GM12878 (cell line): ENCODE results near the gene SLU7. TPM values are rescaled to one million over a fixed set of nuclear protein-coding genes. Genes with fewer than 3 reads are reported as not detected.
A peak's percentile ranks its signal among the peaks of the same experiment; 100 is the strongest.

ENCODE experiments used
- ATAC-seq: fragments of 200-7000 bp; cut with Tn5 transposase; 3 replicates; pipeline ENCODE4 v1.9.1; 2020; ENCODE audit warnings: mild to moderate bottlenecking, moderate library complexity
- BruUV-seq: library from RNA; stranded (reverse); fragments of 400-500 nt; replicated peaks from 2 replicates; lab custom pipeline; 2021; lab: Mats Ljungman, UMichigan
- CTCF ChIA-PET: fragments of 300-600 bp; sonication (Branson Sonifier 250); formaldehyde crosslinking; extraction: SDS; loops from one replicate; lab custom pipeline; 2021; ENCODE audit warnings: inconsistent platforms; lab: Yijun Ruan, JAX
- POLR2A ChIA-PET: fragments of 350-600 bp; formaldehyde crosslinking; extraction: SDS; loops from one replicate; lab custom pipeline; 2021; ENCODE audit warnings: inconsistent platforms; lab: Charles Lee
- RAD21 ChIA-PET: fragments of 300-600 bp; sonication (Branson Sonifier 250); formaldehyde crosslinking; loops from one replicate; lab custom pipeline; 2023; ENCODE audit warnings: antibody characterized with exemption; ENCODE audit not compliant: unreplicated experiment; lab: Charles Lee
- SMC1A ChIA-PET: fragments of 300-600 bp; sonication (Branson Sonifier 250); formaldehyde crosslinking; loops from one replicate; lab custom pipeline; 2023; ENCODE audit not compliant: unreplicated experiment, uncharacterized antibody; lab: Charles Lee
- DNase-seq: peaks from one replicate; pipeline ENCODE4 v3.0.0-alpha.2; 2011; ENCODE audit warnings: low read depth, low spot score
- FAIRE-seq: peaks from 3 replicates; lab custom pipeline; 2011; peaks lifted over from hg19 to GRCh38; lab: Jason Lieb, UNC
- H2AFZ ChIP-seq: 2 replicates; pipeline ENCODE4 v1.6.0; 2011; ENCODE audit warnings: low read depth, low read length, control low read depth; ENCODE audit not compliant: control insufficient read depth
- H3K27ac ChIP-seq: 2 replicates; pipeline ENCODE4 v1.5.1; 2011; ENCODE audit warnings: control low read depth; ENCODE audit not compliant: control insufficient read depth, insufficient read depth
- H3K27me3 ChIP-seq, 2 experiments: replicated peaks in 1 of 2; 2 replicates each; pipeline versions ENCODE4 v1.6.0 to v1.6.1; 2011; ENCODE audit warnings: low read length in 1 of 2; ENCODE audit not compliant: control insufficient read depth in 2 of 2, insufficient read depth in 2 of 2
- H3K36me3 ChIP-seq, 2 experiments: 2 replicates each; pipeline ENCODE4 v1.5.1; 2011; ENCODE audit warnings: low read length in 1 of 2; ENCODE audit not compliant: control insufficient read depth in 2 of 2, insufficient read depth in 2 of 2
- H3K4me1 ChIP-seq: 2 replicates; pipeline ENCODE4 v1.6.1; 2011; ENCODE audit warnings: mild to moderate bottlenecking, low read length, moderate library complexity, mixed read lengths; ENCODE audit not compliant: control insufficient read depth, insufficient read depth
- H3K4me2 ChIP-seq: 2 replicates; pipeline ENCODE4 v1.6.0; 2011; ENCODE audit warnings: control low read depth; ENCODE audit not compliant: control insufficient read depth, insufficient read depth
- H3K4me3 ChIP-seq: fragments of 200-600 bp; sonication (generic); 2 replicates; pipeline ENCODE4 v1.5.1; 2016
- H3K79me2 ChIP-seq: 2 replicates; pipeline ENCODE4 v1.6.0; 2011; ENCODE audit warnings: low read length; ENCODE audit not compliant: control insufficient read depth, insufficient read depth
- H3K9ac ChIP-seq: 2 replicates; pipeline ENCODE4 v1.8.0; 2011; ENCODE audit warnings: low read length, control low read depth, mixed read lengths; ENCODE audit not compliant: control insufficient read depth, insufficient read depth
- H3K9me3 ChIP-seq: replicated peaks from 3 replicates; pipeline ENCODE4 v1.5.1; 2011; ENCODE audit warnings: mild to moderate bottlenecking, low read length; ENCODE audit not compliant: control insufficient read depth, insufficient read depth
- H4K20me1 ChIP-seq: 2 replicates; pipeline ENCODE4 v1.6.0; 2011; ENCODE audit not compliant: control insufficient read depth, insufficient read depth
- MEF2B ChIP-seq: fragments of 450-650 bp; IDR thresholded peaks from 2 replicates; pipeline ENCODE4 v1.6.1; 2018; ENCODE audit warnings: mild to moderate bottlenecking, moderate library complexity; ENCODE audit not compliant: partially characterized antibody, poor library complexity, severe bottlenecking
- ZNF592 ChIP-seq: fragments of 450-650 bp; IDR thresholded peaks from 2 replicates; pipeline ENCODE4 v1.6.1; 2017; ENCODE audit warnings: mild to moderate bottlenecking, moderate library complexity
- in situ Hi-C: fragments of 300-500 bp; cut with MboI; formaldehyde crosslinking; loops from 9 replicates; pipeline ENCODE4 v1.14.3; 2018; ENCODE audit warnings: mixed read lengths
- intact Hi-C: fragments of 100-400 bp; cut with micrococcal nuclease; formaldehyde crosslinking; loops from one replicate; pipeline ENCODE4 v1.14.2; 2022; ENCODE audit not compliant: unreplicated experiment
- polyA plus RNA-seq, 11 experiments: library from polyadenylated mRNA; depleted of rRNA in 4 of 11; unstranded in 6 of 11; stranded (reverse) in 5 of 11; fragments of >200 nt; fragmentation: Nextera tagmentation in 4 of 11; fragmentation: Illumina TruSeq in 1 of 11; extraction: Ambion mirVana in 4 of 11; extraction: Trizol in 1 of 11; gene quantifications; 1 replicate in 1 of 11; 2 replicates in 10 of 11; pipeline versions ENCODE4 v1.2.1 to v1.2.3, GENCODE V29; 2011 to 2016; ENCODE audit warnings: inconsistent platforms in 2 of 11, missing spikeins in 2 of 11, low read depth in 1 of 11
- total RNA-seq, 4 experiments: library from RNA; depleted of rRNA in 3 of 4; stranded (reverse); fragments of >200 nt in 3 of 4; fragmentation: Illumina TruSeq in 1 of 4; extraction: Trizol in 1 of 4; gene quantifications; 2 replicates each; pipeline versions ENCODE4 v1.2.1 to v1.2.3, GENCODE V29; 2013 to 2021

The SLU7 gene
- total and polyA plus RNA-seq, 10 of the 15 experiments (the other 5 are each of a cell fraction or from before 2014, with no cell fraction given) = 32.7 to 55.2 (median 46.6) TPM

GRCh38 chr5:160437271-160437670, 18.4 kb upstream of the SLU7 start:
- H3K9me3 ChIP-seq = peaks cover under 1% of the 10 kb centered on the region; the same call in 2 of the 3 replicates
- TF ChIP-seq ZNF592 (no peak), MEF2B (peak; percentile 12)
- TF ChIP-seq, all 136 proteins: peak for 1
- ChIA-PET SMC1A (interaction anchor here (1.0 to 7.8 kb wide), 15 partner anchors 8 to 406 kb away, joined by 3 to 511 read pairs (median 17); partner anchors contain the start of genes FAM200C, PTTG1 and SLU7), POLR2A (interaction anchor here (1.4 to 7.8 kb wide), 4 partner anchors 14 to 28 kb away, joined by 5 to 156 read pairs (median 74); partner anchors contain the start of genes PTTG1 and SLU7), CTCF (interaction anchor here (0.7 to 7.7 kb wide), 16 partner anchors 7 to 471 kb away, joined by 3 to 235 read pairs (median 18); partner anchors contain the start of genes PTTG1 and SLU7), RAD21 (interaction anchor here (1.5 to 7.8 kb wide), 9 partner anchors 10 to 407 kb away, joined by 3 to 329 read pairs (median 107); partner anchors contain the start of genes PTTG1 and SLU7)
- Histone ChIP-seq H3K27me3 (no peaks in the 10 kb centered on the region), H4K20me1 (no peaks in the 10 kb centered on the region), H2AFZ (no peak overlapping the region), H3K27ac (no peak overlapping the region), H3K4me3 (no peak overlapping the region), H3K4me1 (peaks cover 51% of the 10 kb centered on the region), H3K4me2 (no peak overlapping the region), H3K36me3 (no peaks in the 10 kb centered on the region), H3K79me2 (peaks cover 39% of the 10 kb centered on the region), H3K9ac (no peak overlapping the region)
- in situ Hi-C loops (loop anchor here (5.0 to 10.0 kb wide), 3 partner anchors 40 to 1108 kb away; partner anchors contain the start of gene GABRB2), intact Hi-C loops (loop anchor here (5.0 to 10.0 kb wide), 5 partner anchors 208 to 1095 kb away; no protein-coding TSS in a partner anchor)
- no peak for FAIRE-seq
- no TSS peak for BruUV-seq
- ATAC-seq = no peak
- no peak for DNase-seq
